Lung microvascular endothelial cell (primary cell): ENCODE data around the gene NACC2. TPM values are rescaled to one million over a fixed set of nuclear protein-coding genes. Genes with fewer than 3 reads are reported as not detected.
"Not testable (repeated sequence)": the region's sequence is repeated elsewhere in the genome, so short reads cannot be mapped to it uniquely, and the experiment has no call there.

ENCODE experiments used
- DNase-seq, 2 donors: peaks; one replicate each; pipeline versions ENCODE4 v3.0.0 to v3.0.0-alpha.2; 2010; ENCODE audit warnings: low read depth in 2 of 2
- total RNA-seq: library from RNA; depleted of rRNA; stranded (reverse); fragments of >200 nt; gene quantifications from 2 replicates; pipeline ENCODE4 v1.2.1, GENCODE V29; 2014

Gene NACC2
- total RNA-seq, 1 donor from 2014 or later, result 10.9 TPM

DNA sequence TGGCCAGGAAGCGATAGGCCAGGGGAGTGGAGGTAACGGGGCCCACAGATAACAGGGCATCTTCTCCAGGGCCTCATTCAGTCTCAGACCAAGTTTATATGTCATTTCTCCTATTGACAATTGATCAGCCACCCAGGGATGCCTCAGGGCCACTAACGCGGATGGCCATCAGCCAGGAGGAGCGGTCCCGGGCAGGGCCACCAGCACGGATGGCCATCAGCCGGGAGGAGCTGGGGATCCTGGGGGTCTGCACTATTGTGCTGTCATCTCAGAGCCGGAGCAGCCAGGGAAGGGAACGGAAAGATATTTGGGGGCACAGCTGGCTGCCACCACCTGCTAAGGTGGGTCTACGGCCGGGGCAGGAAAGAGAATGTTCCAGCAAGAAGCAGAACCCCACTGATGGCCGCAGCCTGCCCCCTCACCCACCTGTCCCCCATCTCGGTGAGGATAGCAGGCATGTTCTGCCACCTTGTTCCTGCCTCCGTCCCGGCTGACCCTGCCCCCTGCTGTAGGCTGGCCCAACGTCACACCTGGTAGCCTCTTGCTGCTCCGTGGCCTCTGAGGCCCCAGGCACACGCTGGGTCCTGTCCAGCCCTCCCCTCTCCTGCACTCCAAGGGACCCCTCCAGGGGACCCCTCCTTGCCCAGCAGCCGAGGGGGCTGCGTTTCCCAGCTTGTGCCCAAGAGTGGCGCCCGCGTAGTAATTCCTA is 112.4 kb downstream of the NACC2 start:
- no peak for DNase-seq

DNA sequence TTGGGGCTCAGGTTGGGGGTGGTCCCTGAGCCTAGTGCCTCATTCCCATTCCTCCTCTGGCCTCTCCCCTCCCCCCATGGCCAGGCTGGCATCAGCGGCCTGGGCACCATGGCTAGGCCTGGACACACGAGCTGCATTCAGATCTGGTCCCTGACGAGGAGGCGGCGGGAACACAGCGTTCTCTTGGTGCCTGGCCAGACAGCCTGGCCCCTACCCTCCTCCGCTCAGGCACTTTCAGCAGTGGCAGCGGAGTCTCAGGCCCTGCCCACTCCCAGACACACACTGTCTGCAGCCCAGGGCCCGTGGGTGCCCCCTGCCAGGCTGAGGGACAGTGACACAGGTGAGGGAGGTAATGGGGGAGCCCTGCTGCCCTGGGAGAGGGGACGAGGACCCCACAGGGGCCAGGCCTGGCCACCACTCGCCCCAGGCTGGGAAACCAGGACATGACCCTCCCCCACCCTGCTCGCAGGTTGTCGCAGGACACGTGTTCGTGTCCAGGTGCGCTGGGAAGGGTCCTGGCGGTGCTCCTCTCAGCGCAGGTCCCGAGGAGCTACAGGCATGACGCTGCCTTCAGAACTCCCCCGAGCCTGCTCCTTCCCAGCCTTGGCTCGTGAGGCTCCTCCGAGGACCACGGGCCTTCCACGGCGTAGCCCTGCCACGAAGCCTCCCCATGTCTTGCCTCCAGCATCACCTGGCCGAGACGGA is 114.0 kb downstream of the NACC2 start:
- no peak for DNase-seq

DNA sequence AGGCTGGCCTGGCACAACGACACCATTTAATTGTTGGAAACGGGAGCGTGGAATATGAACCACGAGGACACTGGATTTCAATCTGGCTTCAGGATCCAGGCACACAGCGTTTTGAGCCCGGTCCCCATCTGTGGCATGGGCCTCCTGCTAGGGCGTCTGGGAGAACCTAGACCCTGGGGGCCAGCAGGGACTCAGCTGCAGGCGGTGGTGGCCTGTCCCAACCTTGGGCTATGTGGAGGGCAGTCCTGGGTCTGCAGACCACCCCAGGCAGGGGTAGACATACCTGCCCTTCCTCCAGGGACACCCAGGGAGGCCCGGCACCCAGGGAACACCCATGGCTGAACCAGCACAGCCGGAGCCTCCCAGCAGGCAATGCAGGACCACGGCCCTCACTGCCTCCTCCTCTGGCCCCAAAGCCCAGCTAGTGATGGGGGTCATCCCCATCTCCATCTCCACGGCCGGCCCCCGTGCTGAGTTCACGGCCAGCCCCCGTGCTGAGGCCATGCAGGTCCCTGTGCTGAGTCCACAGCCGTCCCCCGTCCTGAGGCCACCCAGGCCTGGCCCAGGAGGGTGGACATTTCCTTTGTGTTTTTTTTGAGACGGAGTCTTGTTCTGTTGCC is 115.4 kb downstream of the NACC2 start:
- no peak for DNase-seq

DNA sequence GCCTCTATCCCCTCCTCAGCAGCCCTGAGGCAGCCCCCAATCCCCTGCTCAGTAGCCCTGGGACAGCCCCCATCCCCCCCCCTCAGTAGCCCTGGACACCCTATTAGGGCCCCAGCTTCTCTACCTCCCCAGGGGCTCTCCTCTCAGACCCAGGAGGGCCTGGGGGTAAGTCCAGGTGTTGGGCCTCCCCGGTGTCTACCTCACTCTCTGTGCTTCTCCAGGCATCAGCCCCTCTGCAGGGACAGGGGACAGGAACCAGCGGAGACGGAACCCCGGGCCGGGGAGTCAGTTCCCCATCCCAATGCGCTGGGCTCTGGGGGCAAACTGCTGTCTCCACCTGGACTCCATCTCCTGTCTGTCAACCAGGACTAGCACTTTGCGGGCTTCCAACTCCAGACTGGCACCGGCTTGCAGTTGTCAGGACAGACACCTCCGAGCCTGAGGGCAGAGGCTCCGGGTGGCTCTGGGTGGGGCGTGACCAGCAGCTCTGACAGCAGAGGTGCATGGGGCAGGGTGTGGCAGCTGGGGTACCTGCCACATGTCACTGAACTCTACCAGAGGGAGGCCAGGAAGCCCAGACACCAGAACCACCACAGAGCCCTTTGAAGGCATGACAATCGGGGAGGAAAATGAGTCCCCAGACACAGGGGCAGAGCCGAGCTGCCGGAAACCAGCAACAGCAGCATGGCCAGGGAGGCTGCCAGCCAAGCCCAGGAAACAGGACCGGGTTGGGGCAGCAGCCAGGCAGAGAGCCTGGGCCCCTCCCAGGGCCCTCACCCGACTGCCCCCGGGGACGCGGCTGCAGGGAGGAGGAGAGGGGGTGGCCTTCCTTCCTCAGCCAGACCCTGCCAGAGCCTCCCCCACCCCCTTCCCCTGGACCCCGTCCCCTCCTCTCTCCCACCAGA is 116.2 kb downstream of the NACC2 start:
- no peak for DNase-seq

GRCh38 chr9:135976944-135977343 is 118.1 kb downstream of the NACC2 start:
- no peak for DNase-seq

DNA sequence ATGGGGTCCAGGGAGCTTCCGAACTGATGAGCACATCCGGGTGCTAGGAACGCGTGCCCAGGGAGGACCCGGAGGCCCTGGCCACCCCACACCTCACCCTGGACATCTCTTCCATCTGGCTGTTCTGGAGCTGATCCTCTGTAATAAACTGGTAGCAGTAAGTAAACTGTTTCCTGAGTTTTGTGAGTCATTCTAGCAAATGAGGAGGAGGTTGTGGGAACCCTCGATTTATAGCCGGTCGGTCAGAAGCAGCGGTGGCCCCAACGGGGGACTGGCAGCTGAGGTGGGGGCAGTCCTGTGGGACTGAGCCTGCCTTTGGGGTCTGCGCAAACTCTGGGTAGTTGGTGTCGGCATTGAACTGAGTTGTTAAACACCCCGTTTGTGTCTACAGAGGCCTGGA is 118.6 kb downstream of the NACC2 start:
- DNase-seq, result peak in 1 of 2 donors; percentile 31

GRCh38 chr9:135975834-135976233 is 119.3 kb downstream of the NACC2 start:
- no peak for DNase-seq

- DNase-seq, result no peak
These were observed 120.9 kb downstream of the NACC2 start for GRCh38 chr9:135974220-135974573.

DNA sequence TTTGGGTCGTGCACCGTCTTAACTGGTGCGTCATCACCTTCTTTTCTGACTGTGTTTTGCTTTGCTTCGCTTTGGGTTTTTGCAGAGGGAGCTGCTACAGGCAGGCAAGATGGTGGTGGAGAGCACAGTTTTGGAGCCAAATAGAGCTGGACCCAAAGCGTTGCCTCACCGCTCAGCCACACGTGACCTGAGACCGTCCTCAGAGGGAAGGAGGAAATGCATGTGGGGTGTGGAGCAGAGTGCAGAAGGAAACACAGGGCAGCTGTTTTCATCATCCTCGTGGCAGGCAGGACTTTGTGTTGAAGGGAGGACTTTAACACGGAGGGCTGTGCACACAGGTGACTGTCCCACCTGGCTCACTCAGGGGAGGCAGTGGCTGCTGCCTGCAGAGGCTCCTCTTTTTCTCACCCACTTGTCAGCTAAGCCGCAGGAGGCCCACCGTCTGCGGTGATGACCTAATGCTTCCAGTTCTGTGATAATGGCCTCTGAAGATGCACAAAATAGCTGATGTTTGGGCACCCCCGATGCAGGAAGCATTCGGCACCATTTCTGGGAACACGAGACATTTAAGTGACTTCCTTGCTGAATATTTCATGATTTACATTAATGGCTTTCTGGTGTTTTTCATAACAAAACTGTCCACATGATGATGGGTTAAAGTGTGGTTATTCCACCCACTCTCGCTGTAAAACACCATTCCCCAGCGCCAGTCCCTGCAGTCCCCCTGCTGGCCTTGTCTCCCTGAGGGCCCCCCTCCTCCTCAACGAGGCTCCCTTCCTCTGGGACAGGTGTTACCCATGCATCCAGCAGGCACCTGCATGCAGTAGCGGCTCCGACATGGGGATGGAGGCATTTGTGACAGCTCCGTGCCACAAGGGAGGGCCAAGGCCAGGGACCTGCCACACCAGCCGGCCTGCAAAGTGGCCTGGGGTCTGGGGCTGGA is 121.5 kb downstream of the NACC2 start:
- DNase-seq, result no peak

DNA sequence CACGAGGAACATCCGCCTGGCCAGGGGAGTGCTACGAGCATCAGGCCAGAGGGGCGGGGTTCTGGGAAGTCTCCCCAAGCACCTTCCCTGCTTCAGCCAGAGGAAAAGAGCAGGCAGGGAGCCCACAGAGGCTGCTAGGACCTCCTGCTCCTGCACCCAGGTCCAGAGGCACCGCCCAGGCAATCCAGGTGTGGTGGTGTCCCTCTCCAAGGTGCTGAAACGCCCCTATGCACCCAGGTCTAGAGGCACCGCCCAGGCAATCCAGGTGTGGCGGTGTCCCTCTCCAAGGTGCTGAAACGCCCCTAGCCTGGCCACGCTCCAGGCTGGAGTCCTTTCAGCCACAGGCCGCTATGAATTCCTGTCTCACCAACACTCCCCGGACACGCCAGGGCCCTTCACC is 123.2 kb downstream of the NACC2 start:
- DNase-seq, result peak in 1 of 2 donors; percentile 49

DNA sequence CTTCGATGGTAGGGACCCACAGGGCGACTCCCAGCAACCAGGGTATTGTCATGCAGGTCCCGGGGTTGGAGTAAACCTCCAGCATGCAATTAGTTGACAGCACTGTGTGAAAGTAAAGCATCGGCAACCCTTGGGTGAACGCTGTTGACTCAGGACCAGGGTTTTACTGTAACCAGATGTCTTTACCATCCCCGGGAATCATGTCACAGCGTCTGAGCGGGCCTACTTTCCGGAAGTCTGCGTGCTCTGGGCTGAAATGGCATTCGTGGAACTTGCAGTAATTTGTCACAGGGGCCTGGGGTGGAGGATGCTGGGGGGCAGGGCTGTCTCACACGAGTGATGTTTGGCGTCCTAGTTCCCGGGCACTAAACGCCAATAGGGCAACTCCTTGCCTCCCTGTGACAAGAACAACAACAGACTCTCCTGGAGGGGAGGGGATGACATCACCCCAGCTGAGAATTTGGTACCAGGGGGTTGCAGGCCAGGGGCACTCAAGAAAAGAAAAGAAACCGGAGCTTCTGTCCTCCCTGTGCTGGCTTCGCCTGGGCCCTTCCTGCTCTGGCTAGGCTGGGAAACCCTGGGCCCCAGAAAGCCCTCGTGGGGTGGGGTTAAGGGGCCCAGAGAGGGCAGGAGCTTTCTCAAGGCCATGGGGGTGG is 123.8 kb downstream of the NACC2 start:
- no peak for DNase-seq

- no peak for DNase-seq
These were observed 124.8 kb downstream of the NACC2 start for GRCh38 chr9:135970128-135970815.

- DNase-seq, result peak; percentile 39 to 91
These were observed 125.9 kb downstream of the NACC2 start for GRCh38 chr9:135969064-135969683.

- DNase-seq, result no peak
These were observed 126.5 kb downstream of the NACC2 start for GRCh38 chr9:135968601-135969000.

GRCh38 chr9:135968083-135968476 is 127.0 kb downstream of the NACC2 start:
- DNase-seq, result no peak

GRCh38 chr9:135966916-135967260 is 128.2 kb downstream of the NACC2 start:
- not testable (repeated sequence) for DNase-seq

DNA sequence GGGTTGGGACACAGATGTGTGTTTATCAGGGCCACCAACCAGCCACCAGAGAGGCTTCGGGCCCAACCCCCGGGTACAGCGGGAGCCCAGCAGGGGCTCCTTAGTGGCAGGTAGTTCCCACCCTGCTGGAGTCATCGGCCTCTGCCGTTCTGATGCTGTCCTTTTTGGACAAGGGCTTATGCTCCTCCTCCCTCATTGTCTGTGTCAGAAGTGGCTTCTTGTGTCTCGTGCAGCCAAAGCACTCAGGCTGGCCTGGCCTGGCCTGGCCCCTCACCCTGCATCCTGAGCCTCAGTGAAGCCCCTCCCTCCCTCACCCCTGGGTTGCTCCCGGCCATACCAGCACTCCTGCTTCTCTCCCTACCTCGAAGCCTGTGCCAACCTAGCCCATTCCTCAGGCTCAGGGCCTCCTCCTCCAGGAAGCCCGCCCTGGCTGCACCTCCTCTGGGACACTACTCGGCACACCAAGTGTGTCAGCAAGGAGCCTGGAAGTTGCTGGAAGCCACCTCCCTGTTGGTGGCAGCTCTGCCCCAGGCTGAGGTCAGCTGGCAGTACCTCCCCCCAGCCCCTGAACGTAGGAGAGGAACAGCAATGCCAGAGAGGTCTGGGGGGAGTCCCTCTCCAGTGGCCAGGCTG is 129.8 kb downstream of the NACC2 start:
- DNase-seq, result no peak

DNA sequence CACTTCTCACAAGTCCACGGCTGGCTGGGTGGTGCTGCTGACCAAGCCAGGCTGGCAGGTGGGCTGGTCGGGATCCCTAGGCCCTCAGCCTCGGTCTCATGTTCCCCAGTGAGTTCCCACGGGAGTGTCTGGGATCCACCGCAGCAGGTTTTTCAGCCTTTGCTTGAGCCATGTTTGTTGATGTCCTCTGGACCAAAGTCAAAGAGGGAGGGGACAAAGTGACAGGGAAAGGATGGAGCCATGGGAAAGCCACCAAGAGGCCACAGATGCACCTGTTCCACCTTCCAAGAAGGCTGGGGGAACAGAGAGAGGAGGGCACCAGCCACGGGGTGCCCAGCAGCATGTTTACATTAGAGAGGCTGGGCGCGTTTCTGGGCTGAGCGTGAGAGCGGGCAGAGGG is 131.2 kb downstream of the NACC2 start:
- no peak for DNase-seq

DNA sequence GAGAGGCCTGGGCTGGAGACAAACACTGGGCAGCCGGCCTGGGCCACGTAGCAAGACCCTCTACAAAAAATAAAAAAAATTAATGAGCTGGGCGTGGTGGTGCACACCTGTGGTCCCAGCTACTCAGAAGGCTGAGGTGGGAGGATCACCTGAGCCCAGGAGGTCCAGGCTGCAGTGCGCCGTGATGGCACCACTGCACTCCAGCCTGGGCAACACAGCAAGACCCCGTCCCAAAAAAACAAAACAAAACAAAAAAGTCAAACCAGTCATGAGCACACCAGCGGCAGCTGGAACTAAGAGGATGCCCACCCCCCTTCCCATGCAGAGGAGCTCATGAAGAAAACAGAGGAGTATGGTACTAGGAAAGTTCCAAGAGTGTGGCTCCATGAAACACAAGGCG is 131.8 kb downstream of the NACC2 start:
- no peak for DNase-seq
